ENCODE data around the gene CAPN3. TPM values are rescaled to one million over a fixed set of nuclear protein-coding genes. Genes with fewer than 3 reads are reported as not detected.

CAPN3 gene
- total RNA-seq, 3 donors from 2014 or later = 0.33 to 1.9 (median 1.5) TPM

GRCh38 chr15:42343596-42344232 lies 15.6 kb upstream of the CAPN3 start:
- DNase-seq = no peak
- H3K4me3 Mint-ChIP-seq = no peak overlapping the region
- no peaks in the 10 kb centered on the region for H3K9me3 Mint-ChIP-seq
- H3K36me3 Mint-ChIP-seq (ENCODE audit: insufficient read depth) = peaks cover 25% of the 10 kb centered on the region
- H3K27me3 Mint-ChIP-seq (ENCODE audit: low read depth) = no peaks in the 10 kb centered on the region
- no peaks in the 10 kb centered on the region for H3K4me1 Mint-ChIP-seq (ENCODE audit: low read depth)
- ATAC-seq = no peak

- Mint-ChIP-seq H3K4me3 (no peak overlapping the region), H3K9me3 (no peaks in the 10 kb centered on the region), H3K4me1 (ENCODE audit: low read depth) (no peaks in the 10 kb centered on the region), H3K36me3 (ENCODE audit: insufficient read depth) (peaks cover 25% of the 10 kb centered on the region), H3K27me3 (ENCODE audit: low read depth) (no peaks in the 10 kb centered on the region)
- ATAC-seq = no peak
- DNase-seq = no peak
Measured at GRCh38 chr15:42344763-42345162, 14.5 kb upstream of the CAPN3 start.

GRCh38 chr15:42345504-42345903 lies 13.8 kb upstream of the CAPN3 start:
- no peak for ATAC-seq
- DNase-seq = no peak
- H3K4me3 Mint-ChIP-seq = no peak overlapping the region
- H3K36me3 Mint-ChIP-seq (ENCODE audit: insufficient read depth) = peaks cover 25% of the 10 kb centered on the region
- no peaks in the 10 kb centered on the region for H3K27me3 Mint-ChIP-seq (ENCODE audit: low read depth)
- H3K4me1 Mint-ChIP-seq (ENCODE audit: low read depth) = no peaks in the 10 kb centered on the region
- H3K9me3 Mint-ChIP-seq = no peaks in the 10 kb centered on the region

- Mint-ChIP-seq H3K27me3 (ENCODE audit: low read depth) (no peaks in the 10 kb centered on the region), H3K4me3 (no peak overlapping the region), H3K4me1 (ENCODE audit: low read depth) (no peaks in the 10 kb centered on the region), H3K9me3 (no peaks in the 10 kb centered on the region), H3K36me3 (ENCODE audit: insufficient read depth) (peaks cover 36% of the 10 kb centered on the region)
- DNase-seq (no peak), ATAC-seq (no peak)
Measured at GRCh38 chr15:42348083-42348482, 11.2 kb upstream of the CAPN3 start.

GRCh38 chr15:42349186-42349585 lies 10.1 kb upstream of the CAPN3 start:
- no peaks in the 10 kb centered on the region for H3K4me1 Mint-ChIP-seq (ENCODE audit: low read depth)
- DNase-seq (no peak), ATAC-seq (no peak)
- H3K9me3 Mint-ChIP-seq = no peaks in the 10 kb centered on the region
- no peaks in the 10 kb centered on the region for H3K27me3 Mint-ChIP-seq (ENCODE audit: low read depth)
- peaks cover 39% of the 10 kb centered on the region for H3K36me3 Mint-ChIP-seq (ENCODE audit: insufficient read depth)
- H3K4me3 Mint-ChIP-seq = no peak overlapping the region

- peaks cover 28% of the 10 kb centered on the region for H3K36me3 Mint-ChIP-seq (ENCODE audit: insufficient read depth)
- H3K4me1 Mint-ChIP-seq (ENCODE audit: low read depth) = no peaks in the 10 kb centered on the region
- no peaks in the 10 kb centered on the region for H3K27me3 Mint-ChIP-seq (ENCODE audit: low read depth)
- H3K4me3 Mint-ChIP-seq = no peak overlapping the region
- no peaks in the 10 kb centered on the region for H3K9me3 Mint-ChIP-seq
- DNase-seq (no peak), ATAC-seq (no peak)
Measured at GRCh38 chr15:42352401-42352800, 6.9 kb upstream of the CAPN3 start.

- Mint-ChIP-seq H3K4me3 (no peak overlapping the region), H3K4me1 (ENCODE audit: low read depth) (no peaks in the 10 kb centered on the region), H3K9me3 (no peaks in the 10 kb centered on the region), H3K27me3 (ENCODE audit: low read depth) (no peaks in the 10 kb centered on the region), H3K36me3 (ENCODE audit: insufficient read depth) (peaks cover 28% of the 10 kb centered on the region)
- ATAC-seq (no peak), DNase-seq (no peak)
Measured at GRCh38 chr15:42353061-42353460, 6.2 kb upstream of the CAPN3 start.

GRCh38 chr15:42354824-42355223 lies 4.5 kb upstream of the CAPN3 start:
- Mint-ChIP-seq H3K36me3 (ENCODE audit: insufficient read depth) (peaks cover 28% of the 10 kb centered on the region), H3K9me3 (no peaks in the 10 kb centered on the region), H3K4me3 (no peak overlapping the region), H3K4me1 (ENCODE audit: low read depth) (no peaks in the 10 kb centered on the region), H3K27me3 (ENCODE audit: low read depth) (no peaks in the 10 kb centered on the region)
- ATAC-seq = no peak
- DNase-seq = no peak

- ATAC-seq (no peak), DNase-seq (no peak)
- Mint-ChIP-seq H3K36me3 (ENCODE audit: insufficient read depth) (peaks cover 26% of the 10 kb centered on the region), H3K4me1 (ENCODE audit: low read depth) (no peaks in the 10 kb centered on the region), H3K4me3 (no peak overlapping the region), H3K9me3 (no peaks in the 10 kb centered on the region), H3K27me3 (ENCODE audit: low read depth) (no peaks in the 10 kb centered on the region)
Measured at GRCh38 chr15:42355291-42355690, 4.0 kb upstream of the CAPN3 start.

- Mint-ChIP-seq H3K4me3 (no peak overlapping the region), H3K4me1 (ENCODE audit: low read depth) (no peaks in the 10 kb centered on the region), H3K27me3 (ENCODE audit: low read depth) (no peaks in the 10 kb centered on the region), H3K9me3 (no peaks in the 10 kb centered on the region), H3K36me3 (ENCODE audit: insufficient read depth) (peaks cover 17% of the 10 kb centered on the region)
- no peak for ATAC-seq
- DNase-seq = no peak
Measured at GRCh38 chr15:42356851-42357250, 2.5 kb upstream of the CAPN3 start.

- H3K4me1 Mint-ChIP-seq (ENCODE audit: low read depth) = no peaks in the 10 kb centered on the region
- H3K4me3 Mint-ChIP-seq = no peak overlapping the region
- no peaks in the 10 kb centered on the region for H3K9me3 Mint-ChIP-seq
- H3K36me3 Mint-ChIP-seq (ENCODE audit: insufficient read depth) = peaks cover 11% of the 10 kb centered on the region
- H3K27me3 Mint-ChIP-seq (ENCODE audit: low read depth) = no peaks in the 10 kb centered on the region
- ATAC-seq (no peak), DNase-seq (no peak)
Measured at GRCh38 chr15:42358141-42358540, 1.2 kb upstream of the CAPN3 start.

GRCh38 chr15:42359985-42360384 lies 684 bp downstream of the CAPN3 start:
- H3K9me3 Mint-ChIP-seq = no peaks in the 10 kb centered on the region
- H3K4me1 Mint-ChIP-seq (ENCODE audit: low read depth) = no peaks in the 10 kb centered on the region
- no peaks in the 10 kb centered on the region for H3K27me3 Mint-ChIP-seq (ENCODE audit: low read depth)
- no peak overlapping the region for H3K4me3 Mint-ChIP-seq
- ATAC-seq (no peak), DNase-seq (no peak)
- H3K36me3 Mint-ChIP-seq (ENCODE audit: insufficient read depth) = peaks cover 5% of the 10 kb centered on the region

- Mint-ChIP-seq H3K4me3 (no peak overlapping the region), H3K9me3 (no peaks in the 10 kb centered on the region), H3K27me3 (ENCODE audit: low read depth) (no peaks in the 10 kb centered on the region), H3K36me3 (ENCODE audit: insufficient read depth) (peaks cover 5% of the 10 kb centered on the region), H3K4me1 (ENCODE audit: low read depth) (no peaks in the 10 kb centered on the region)
- ATAC-seq = no peak
- no peak for DNase-seq
Measured at GRCh38 chr15:42360535-42361112, 1.3 kb downstream of the CAPN3 start.

GRCh38 chr15:42363487-42363886 lies 4.2 kb downstream of the CAPN3 start:
- no peak overlapping the region for H3K4me3 Mint-ChIP-seq
- no peak for ATAC-seq
- H3K27me3 Mint-ChIP-seq (ENCODE audit: low read depth) = no peaks in the 10 kb centered on the region
- DNase-seq = no peak
- no peaks in the 10 kb centered on the region for H3K9me3 Mint-ChIP-seq
- H3K4me1 Mint-ChIP-seq (ENCODE audit: low read depth) = no peaks in the 10 kb centered on the region
- H3K36me3 Mint-ChIP-seq (ENCODE audit: insufficient read depth) = peaks cover 5% of the 10 kb centered on the region

- ATAC-seq (no peak), DNase-seq (no peak)
- Mint-ChIP-seq H3K9me3 (no peaks in the 10 kb centered on the region), H3K36me3 (ENCODE audit: insufficient read depth) (peaks cover 5% of the 10 kb centered on the region), H3K4me3 (no peak overlapping the region), H3K4me1 (ENCODE audit: low read depth) (no peaks in the 10 kb centered on the region), H3K27me3 (ENCODE audit: low read depth) (no peaks in the 10 kb centered on the region)
Measured at GRCh38 chr15:42363942-42364341, 4.6 kb downstream of the CAPN3 start.

Data from activated T-cell treated with anti-CD3 and anti-CD28 coated beads, Interleukin-2, amount 50 U/mL, for 4 hours (primary cell).